ENCODE results near the gene THAP7.

THAP7 gene

GRCh38 chr22:21030621-21031544 is 29.0 kb upstream of the THAP7 start:
- DNase-seq, result no peak

DNA sequence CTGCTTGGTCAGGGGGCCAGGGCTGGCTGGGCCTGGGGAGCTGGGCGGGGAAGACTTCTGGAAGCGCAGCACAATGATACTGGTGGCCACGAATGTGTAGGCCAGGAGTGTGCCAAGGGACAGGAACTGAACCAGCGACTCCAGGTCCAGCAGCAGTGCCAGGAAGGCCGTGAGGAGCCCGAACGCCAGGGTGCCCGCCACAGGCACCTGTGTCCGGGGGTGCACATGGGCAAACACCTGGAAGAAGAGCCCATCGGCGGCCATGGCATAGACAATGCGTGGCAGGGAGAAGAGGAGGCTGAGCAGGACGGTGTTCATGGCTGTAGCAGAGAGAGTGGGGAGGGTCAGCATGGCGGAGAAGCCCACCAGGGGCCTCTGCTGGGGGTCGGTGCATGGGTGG is 28.1 kb upstream of the THAP7 start:
- DNase-seq, result no peak

GRCh38 chr22:21029486-21030025 is 27.6 kb upstream of the THAP7 start:
- no peak for DNase-seq

DNA sequence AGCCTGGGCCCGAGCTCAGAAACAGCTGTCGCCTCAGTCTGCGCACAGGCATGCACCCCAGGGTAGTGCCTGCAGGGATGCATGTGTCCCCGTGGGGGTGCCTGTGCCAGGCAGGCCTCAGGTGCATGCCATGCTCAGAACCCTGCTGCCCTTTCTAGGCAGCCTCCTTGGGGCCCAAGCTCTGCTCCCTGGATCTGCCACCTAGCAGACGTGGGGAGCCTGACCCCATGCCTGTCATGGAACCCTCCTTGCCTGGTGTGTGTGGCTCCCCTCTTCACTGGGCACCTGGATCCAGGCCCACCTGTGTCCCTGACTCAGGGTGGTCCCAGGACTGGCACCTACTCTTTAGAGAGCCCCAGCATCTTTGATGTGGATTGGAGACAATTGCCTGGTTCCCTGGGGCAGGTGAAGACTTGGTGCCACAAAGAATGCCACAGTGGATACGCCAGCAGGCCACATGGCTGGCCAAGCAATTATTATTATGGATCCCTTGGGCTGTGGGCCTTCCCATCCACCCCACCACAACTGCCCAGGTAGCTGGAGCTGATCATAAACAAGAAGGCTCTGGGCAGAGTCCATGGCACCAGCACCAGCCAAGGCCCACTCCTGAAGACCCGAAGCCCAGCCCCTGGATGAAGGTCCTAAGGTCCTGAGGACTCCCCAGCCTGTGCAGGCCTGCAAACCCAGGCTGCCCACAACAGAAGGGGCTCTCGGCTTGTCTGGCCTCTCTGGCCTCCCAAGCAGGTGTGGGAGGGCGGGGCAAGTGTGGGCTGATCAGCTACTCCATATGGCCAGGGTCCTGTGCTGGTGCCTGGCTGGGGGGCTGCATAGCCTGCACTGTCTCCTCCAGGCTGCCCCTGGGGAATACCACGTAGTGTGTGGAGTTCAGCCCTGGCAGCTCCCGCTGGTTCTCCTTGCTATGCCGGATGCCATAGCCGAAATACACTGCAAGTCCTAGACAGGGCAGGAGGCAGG is 26.6 kb upstream of the THAP7 start:
- no peak for DNase-seq

DNA sequence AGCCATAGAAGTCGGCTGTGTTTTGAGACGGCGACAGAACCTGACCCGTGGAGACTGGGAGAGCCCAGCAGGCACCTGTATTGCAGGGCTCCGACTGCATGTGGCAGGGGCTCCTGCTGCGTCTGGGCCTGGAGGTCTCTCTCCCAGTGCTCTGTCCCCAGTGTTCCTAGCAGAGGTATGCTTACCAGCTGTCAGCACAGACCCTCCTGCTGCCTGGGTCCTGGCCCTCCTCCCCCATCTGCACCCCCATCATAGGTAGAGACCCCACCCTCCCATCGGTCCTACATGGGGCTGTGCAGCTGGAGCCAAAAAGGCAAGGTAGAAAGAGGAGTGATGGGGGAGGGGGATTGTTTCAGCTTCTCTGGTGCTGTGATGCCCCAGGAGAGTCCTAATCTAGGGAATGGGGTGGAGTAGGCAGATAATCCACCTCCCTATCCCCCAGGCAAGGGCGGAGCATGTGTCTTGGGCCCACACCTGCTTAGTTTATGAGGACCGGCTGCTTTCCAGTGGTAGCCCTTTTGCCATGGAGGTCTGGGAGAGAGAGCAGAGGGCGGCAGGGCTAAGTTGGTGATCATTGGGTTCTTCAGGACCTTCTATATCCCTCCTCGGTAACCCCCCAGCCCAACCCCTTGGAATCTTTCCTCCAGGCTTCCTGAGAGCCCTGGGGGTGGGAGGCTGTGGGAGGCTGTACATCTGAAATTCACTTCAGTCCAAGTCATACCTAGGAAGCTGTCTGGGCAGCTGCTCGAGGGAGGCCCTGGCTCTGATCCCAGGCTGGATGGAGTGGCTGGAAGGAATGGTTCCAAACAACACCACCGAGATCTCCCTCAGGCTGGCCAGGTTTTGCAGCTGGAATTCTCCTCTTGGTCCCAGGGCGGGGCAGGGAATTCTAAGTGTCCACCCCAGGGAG is 25.1 kb upstream of the THAP7 start:
- no peak for DNase-seq

DNA sequence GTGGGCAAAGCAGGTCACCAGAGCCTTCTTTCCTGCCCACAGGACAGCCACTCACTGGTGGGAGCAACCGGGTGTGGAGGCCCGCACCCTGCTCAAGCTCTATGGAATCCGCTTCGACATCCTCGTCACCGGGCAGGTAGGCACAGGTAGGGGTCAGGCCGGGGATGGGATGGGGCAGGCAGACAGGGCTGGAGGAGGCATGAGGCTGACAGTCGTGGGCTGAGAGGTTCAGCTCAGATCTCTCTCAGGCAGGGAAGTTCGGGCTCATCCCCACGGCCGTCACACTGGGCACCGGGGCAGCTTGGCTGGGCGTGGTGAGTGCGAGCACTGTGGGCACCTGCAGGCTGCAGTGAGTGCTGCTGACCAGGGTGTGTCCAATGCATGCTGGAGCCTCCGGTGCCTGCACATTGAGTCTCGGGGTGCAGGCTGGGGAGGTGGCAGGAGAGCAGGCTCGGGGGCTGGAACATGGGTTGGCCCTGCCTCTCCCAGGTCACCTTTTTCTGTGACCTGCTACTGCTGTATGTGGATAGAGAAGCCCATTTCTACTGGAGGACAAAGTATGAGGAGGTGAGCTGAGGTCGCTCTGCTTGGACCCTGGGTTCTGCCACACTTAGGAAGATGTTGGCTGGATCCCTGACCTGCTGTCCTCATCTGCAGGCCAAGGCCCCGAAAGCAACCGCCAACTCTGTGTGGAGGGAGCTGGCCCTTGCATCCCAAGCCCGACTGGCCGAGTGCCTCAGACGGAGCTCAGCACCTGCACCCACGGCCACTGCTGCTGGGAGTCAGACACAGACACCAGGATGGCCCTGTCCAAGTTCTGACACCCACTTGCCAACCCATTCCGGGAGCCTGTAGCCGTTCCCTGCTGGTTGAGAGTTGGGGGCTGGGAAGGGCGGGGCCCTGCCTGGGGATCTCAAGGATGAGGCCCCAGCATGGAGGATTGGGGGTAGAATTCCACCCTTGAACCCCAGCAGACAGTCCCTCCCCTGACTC is 24.1 kb upstream of the THAP7 start:
- no peak for DNase-seq

- no peak for DNase-seq
These were observed 23.3 kb upstream of the THAP7 start for GRCh38 chr22:21025266-21025665.

GRCh38 chr22:21022955-21023614 is 21.2 kb upstream of the THAP7 start:
- no peak for DNase-seq

GRCh38 chr22:21022507-21022906 is 20.6 kb upstream of the THAP7 start:
- no peak for DNase-seq

DNA sequence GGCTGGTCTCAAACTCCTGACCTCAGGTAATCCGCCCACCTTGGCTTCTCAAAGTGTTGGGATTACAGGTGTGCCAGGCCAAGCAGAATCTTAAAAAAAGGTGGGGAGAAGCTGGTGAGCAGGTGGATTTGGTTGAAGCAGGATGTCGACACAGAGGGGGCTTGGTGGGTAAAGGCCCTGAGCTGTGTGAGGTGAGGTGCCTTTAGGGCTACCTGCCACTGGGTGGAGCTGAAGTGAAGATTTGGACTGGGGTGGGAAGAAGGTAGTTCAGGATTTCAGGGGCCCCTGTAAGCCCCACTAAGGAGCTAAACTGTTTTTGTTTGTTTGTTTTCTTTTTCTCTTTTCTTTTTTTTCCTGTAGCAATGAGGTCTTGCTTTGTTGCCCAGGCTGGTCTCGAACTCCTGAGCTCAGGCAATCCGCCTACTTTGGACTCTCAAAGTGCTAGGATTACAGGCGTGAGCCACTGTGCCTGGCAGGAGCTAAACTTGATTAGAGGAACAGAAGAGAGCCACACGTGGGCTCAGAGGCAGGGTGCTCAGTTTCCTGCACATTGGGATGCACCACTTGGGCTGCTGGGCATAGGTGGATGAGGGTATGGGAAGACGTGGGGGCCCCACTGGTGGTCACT is 19.0 kb upstream of the THAP7 start:
- peak; percentile 16 for DNase-seq

- no peak for DNase-seq
These were observed 16.4 kb upstream of the THAP7 start for GRCh38 chr22:21018314-21018713.

DNA sequence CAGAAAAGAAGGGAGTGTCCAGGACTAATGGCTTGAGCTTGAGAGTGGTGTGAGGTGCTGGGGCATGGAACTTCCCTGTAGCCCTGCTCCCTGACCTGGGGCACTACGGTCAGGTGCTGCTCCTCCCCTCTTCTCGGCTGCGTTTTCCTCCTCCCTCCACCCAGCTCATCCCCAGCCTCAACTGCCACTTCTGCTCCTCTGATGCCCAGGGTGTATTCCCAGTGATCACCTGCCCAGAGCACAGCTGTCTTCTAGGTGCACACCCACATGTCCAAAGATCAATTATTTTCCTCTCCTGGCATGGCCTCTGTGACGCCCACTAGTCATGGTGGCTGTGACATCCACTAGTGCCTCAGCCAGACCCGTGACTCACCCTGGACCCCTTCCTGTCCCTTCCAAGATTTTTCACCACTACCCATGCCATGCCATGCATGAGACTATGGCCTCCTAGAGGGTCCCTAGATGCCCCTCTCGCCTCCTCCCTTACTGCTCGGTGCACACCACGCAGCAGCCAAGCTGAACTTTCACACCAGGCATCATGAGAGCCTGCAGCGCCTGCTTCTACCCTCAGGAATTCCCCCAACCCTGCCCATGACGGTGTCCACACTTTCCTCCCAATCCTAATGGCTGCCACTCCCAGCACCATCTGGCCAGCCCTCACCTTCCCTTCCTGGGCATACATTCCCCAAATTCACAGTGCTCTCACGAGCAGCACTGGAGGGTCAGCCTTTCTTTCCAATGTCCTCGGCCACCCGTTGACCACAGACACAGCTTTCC is 14.9 kb upstream of the THAP7 start:
- no peak for DNase-seq

DNA sequence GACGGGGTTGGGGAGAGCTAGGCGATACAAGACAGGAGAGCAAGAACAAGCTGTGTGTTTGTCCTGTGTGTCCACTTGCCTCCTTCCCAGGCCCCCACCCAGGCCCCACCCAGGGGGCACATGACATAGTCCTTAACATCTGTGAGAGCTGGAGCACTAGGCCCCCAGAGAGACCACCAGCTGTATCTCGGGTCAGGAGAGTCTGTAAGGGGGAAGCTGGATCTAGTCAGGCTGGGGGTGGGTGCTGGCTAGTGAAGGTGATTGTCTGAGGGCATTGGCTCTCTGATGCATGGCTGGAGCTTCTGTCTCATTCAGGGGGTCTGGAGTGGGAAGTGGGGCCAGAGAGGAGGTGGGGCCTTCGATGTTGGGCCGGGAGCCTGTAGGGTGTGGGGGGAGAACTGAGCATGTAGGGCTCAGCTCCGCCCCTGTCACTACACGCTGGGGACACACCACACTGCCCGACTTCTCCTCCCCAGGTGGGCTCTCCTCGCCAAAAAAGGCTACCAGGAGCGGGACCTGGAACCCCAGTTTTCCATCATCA is 13.6 kb upstream of the THAP7 start:
- DNase-seq, result no peak

DNA sequence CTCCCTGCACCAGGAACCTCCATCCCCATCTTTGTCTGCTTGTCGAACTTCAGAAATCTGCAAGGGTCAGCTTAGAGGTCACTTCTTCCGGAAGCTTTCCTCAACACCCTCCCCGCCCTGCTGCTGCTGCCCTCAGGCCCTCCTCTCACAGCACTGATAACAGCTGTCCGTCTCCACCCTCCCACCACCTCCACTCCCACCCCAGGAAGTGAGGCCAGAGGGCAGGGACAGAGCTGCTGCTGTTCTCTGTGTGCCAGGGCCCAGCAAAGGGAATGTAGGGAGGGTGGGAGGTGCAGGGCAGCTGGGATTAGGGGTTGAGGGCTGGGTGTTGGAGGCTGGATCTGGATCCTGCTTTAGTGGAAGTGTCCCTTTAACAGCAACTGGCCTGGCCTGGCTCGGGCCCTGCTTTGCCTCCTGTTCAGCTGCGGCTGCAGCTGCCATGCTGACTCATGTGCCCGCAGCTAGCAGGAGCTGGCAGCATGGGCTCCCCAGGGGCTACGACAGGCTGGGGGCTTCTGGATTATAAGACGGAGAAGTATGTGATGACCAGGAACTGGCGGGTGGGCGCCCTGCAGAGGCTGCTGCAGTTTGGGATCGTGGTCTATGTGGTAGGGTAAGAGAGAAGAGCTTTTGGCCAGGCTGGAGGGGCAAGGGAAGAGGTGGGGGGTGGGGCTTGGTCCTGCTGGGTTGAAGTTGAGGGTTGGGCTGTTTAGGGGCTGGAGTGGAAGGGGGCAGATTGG is 13.0 kb upstream of the THAP7 start, which contains the start of gene P2RX6:
P2RX6 (plus strand) TSS at position 440 of the 740 bp plus-strand sequence; CDS start at position 450, 10 bp downstream.
- no peak for DNase-seq

GRCh38 chr22:21014202-21014725 is 12.3 kb upstream of the THAP7 start:
- peak; percentile 84 for DNase-seq

DNA sequence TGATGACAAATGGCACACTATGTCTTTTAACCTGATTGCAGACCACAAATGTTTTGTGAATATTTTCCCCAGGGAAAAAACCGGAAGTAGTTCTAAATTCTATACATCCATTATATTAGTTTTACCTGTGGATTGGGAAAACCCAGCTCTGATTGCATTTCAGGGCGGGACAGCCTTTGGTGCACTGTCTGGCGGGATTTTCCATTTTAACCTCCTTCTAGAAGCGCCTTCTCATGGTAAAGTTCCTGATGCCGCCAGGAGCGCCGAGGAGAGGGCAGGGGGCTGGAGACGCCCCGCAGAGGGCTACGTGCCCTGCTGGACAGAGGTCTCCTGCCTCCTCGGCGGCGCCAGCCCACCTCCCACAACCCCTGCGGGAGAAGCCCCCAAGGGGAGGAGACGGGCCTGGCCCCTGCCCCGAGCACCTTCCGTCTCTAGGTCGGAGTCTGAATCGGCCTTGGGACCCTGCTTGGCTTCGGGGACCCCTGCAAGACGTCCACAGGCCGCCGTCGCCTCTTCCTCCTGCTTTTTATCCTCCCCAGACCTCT is 11.8 kb upstream of the THAP7 start:
- no peak for DNase-seq

Data from NCI-H1694 treated with DMSO at 0.1 percent for 48 hours (cell line).